Measurements from ENCODE around the gene THPO.

The THPO gene

DNA sequence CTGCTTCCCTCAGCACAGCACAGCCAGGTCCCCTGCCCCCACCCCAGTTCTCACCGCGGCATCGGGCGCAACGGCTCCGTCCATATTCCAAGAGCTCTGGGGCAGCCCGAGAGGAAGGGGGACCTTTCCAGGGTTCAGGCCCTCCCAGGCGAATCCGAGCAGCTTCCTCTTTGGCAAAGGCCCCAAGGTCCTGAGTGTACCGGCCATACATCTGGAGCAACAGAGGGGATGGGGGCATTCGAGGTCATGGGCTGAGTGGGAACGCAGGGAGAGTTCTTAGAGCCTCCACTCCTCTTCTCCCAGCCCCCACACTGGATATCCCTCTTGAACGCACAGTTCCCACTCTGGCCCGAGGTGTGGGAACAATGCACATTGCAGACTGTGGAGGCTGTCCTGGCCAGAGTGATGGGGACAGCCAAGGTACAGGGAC, 19.1 kb downstream of the THPO start:
- TF ChIP-seq POLR2AphosphoS5 (IDR thresholded peaks at IDR 0.05; ENCODE audit: low read depth, low read length) (no peak), TAF1 (IDR thresholded peaks at IDR 0.05; ENCODE audit: borderline replicate concordance, insufficient read depth, low read length) (no peak), FOXP2 (optimal IDR thresholded peaks at IDR 0.05; ENCODE audit: borderline replicate concordance, extremely low read depth, extremely low read length, insufficient read depth) (no peak), SIN3A (IDR thresholded peaks at IDR 0.05; ENCODE audit: borderline replicate concordance, insufficient read depth, low read length) (no peak)
- TF ChIP-seq, protein P1, sequence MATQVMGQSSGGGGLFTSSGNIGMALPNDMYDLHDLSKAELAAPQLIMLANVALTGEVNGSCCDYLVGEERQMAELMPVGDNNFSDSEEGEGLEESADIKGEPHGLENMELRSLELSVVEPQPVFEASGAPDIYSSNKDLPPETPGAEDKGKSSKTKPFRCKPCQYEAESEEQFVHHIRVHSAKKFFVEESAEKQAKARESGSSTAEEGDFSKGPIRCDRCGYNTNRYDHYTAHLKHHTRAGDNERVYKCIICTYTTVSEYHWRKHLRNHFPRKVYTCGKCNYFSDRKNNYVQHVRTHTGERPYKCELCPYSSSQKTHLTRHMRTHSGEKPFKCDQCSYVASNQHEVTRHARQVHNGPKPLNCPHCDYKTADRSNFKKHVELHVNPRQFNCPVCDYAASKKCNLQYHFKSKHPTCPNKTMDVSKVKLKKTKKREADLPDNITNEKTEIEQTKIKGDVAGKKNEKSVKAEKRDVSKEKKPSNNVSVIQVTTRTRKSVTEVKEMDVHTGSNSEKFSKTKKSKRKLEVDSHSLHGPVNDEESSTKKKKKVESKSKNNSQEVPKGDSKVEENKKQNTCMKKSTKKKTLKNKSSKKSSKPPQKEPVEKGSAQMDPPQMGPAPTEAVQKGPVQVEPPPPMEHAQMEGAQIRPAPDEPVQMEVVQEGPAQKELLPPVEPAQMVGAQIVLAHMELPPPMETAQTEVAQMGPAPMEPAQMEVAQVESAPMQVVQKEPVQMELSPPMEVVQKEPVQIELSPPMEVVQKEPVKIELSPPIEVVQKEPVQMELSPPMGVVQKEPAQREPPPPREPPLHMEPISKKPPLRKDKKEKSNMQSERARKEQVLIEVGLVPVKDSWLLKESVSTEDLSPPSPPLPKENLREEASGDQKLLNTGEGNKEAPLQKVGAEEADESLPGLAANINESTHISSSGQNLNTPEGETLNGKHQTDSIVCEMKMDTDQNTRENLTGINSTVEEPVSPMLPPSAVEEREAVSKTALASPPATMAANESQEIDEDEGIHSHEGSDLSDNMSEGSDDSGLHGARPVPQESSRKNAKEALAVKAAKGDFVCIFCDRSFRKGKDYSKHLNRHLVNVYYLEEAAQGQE (IDR thresholded peaks at IDR 0.05; ENCODE audit: insufficient read depth in 1 of 2, low read depth in 2 of 2, low read length in 2 of 2): no peak

DNA sequence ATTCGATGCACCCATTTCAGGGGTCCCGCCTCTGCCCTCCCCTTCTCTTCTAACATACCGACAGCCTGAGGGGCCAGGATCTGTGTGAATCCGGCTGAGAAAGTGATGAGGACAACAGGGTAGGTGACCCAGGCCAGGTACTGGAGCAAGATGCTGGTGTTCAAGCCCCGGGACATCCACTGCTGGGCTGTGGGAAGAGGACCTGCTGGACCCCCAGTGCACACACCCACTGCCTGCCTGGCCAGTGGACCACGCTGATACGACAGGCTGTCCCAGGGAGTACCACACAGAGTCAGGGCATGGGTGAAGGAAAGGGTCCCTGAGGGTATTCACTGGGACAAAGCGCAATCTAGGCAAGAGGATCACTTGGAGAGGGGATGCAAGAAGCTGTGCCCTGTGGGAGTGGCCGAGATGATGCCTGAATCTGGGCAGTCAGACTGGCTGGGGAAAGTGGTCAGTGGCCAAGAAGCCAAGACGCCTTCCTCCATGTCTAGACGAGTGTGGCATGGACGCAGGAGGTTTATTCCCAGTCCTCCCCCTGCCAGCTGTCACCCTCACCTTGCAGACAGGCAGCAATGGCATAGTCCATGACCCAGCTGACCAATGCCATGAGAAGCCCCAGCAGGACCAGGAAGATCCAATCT, 19.8 kb downstream of the THPO start:
- TF ChIP-seq POLR2AphosphoS5 (IDR thresholded peaks at IDR 0.05; ENCODE audit: low read depth, low read length) (no peak), FOXP2 (optimal IDR thresholded peaks at IDR 0.05; ENCODE audit: borderline replicate concordance, extremely low read depth, extremely low read length, insufficient read depth) (no peak), SIN3A (IDR thresholded peaks at IDR 0.05; ENCODE audit: borderline replicate concordance, insufficient read depth, low read length) (no peak), TAF1 (IDR thresholded peaks at IDR 0.05; ENCODE audit: borderline replicate concordance, insufficient read depth, low read length) (no peak)
- TF ChIP-seq, protein P1 (IDR thresholded peaks at IDR 0.05; ENCODE audit: insufficient read depth in 1 of 2, low read depth in 2 of 2, low read length in 2 of 2): no peak

DNA sequence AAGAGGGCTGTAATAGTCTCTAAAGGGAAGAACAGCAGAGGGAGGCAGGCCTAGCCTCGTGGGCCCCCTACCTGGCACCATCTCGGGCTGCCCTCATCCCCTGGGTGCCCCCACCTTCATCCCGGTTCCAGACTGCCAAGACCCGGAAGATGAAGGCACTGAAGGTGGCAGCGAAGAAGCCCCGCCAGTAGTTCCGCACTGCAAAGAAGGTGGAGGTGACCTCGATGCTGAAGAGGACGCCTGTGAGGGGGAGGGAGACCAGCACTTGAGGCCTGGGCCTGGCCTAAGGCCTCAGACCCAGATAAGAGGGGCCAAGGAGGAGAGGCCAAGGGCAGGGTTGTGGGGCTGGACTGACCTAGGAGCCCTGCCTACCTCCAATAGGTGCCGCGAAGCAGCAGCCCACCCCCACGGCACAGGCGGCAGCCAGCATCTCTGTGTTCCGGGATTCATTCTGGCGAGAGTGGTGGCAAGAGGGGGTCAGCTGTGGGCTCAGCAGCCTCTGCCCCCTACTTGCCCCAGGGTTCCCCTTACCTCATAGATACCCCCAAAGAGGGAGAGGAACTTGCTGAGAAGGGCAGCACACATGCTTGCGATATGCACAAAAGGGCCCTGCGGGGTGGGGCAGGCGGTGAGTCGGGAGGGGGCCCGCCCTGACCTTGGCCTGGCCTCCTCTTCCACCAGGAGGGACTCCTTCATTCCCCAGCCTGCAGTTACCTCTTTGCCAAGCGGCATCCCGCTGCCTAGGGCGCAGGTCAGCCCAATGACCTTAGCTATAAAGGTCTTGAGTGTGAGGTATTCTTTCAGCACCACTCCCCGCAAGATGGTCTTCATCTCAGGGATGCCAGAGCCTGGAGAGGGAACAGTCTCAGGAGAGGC, 20.5 kb downstream of the THPO start:
- TF ChIP-seq, protein P1 (IDR thresholded peaks at IDR 0.05; ENCODE audit: insufficient read depth in 1 of 2, low read depth in 2 of 2, low read length in 2 of 2): no peak
- TF ChIP-seq POLR2AphosphoS5 (IDR thresholded peaks at IDR 0.05; ENCODE audit: low read depth, low read length): no peak
- no peak for TF ChIP-seq FOXP2 (optimal IDR thresholded peaks at IDR 0.05; ENCODE audit: borderline replicate concordance, extremely low read depth, extremely low read length, insufficient read depth)
- no peak for TF ChIP-seq SIN3A (IDR thresholded peaks at IDR 0.05; ENCODE audit: borderline replicate concordance, insufficient read depth, low read length)
- TF ChIP-seq TAF1 (IDR thresholded peaks at IDR 0.05; ENCODE audit: borderline replicate concordance, insufficient read depth, low read length): no peak

DNA sequence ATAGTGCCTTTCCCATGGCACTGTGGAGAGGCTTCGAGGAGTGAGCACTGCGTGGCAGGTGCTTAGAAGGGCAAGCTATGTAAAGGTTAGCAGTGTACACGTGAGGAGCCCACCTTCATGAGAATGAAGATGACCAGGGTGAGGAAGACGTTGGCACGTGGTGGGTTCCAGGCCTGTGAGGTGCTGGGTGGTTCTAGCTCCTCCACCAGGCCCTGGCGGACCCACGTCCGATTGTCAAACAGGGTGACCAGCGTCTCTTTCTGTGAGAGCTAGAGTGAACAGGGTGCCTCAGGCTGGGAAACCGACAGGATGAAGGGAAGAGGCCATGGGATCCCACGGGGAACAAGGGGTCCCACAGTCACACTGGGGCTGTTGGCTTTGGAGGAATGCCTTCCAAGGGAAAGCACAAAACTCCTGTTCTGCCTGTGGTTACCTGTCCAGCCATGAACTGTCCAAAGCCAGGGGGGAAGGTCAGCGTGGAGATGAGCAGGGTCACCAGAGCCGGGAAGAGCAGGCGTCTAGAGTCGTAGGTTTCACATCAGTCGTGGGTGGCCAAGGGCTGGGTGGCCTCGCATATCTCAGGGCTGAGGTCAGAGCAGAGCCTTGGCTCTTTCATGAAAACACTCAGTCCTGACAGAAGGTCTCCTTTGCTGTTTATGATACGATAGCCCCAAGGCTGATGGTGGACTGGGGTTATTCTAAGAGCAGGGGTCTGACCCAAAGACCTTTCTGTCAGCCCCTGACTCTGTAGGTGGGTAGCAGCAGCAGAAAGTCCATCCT, 22.6 kb downstream of the THPO start:
- no peak for TF ChIP-seq TAF1 (IDR thresholded peaks at IDR 0.05; ENCODE audit: borderline replicate concordance, insufficient read depth, low read length)
- no peak for TF ChIP-seq FOXP2 (optimal IDR thresholded peaks at IDR 0.05; ENCODE audit: borderline replicate concordance, extremely low read depth, extremely low read length, insufficient read depth)
- TF ChIP-seq POLR2AphosphoS5 (IDR thresholded peaks at IDR 0.05; ENCODE audit: low read depth, low read length): no peak
- TF ChIP-seq SIN3A (IDR thresholded peaks at IDR 0.05; ENCODE audit: borderline replicate concordance, insufficient read depth, low read length): no peak
- TF ChIP-seq, protein P1 (IDR thresholded peaks at IDR 0.05; ENCODE audit: insufficient read depth in 1 of 2, low read depth in 2 of 2, low read length in 2 of 2): no peak

All from PFSK-1 (cell line).